Endothelial cell of umbilical vein (primary cell): Measurements from ENCODE around the gene PMFBP1.

ENCODE experiments used
- EZH2 ChIP-seq: IDR thresholded peaks from 2 replicates; pipeline ENCODE4 v1.6.1; 2012; ENCODE audit warnings: borderline replicate concordance, low read depth, mild to moderate bottlenecking, moderate library complexity, low read length, inconsistent platforms; ENCODE audit not compliant: severe bottlenecking
- GATA2 ChIP-seq: IDR thresholded peaks from 2 replicates; pipeline ENCODE4 v1.7.0; 2011; ENCODE audit warnings: low read depth, mild to moderate bottlenecking, moderate library complexity, mixed read lengths, low read length; ENCODE audit not compliant: insufficient read length, insufficient read depth
- MYC ChIP-seq: IDR thresholded peaks from one replicate; pipeline ENCODE4 v1.6.1; 2011; ENCODE audit warnings: mild to moderate bottlenecking, low read depth, low read length
- POLR2A ChIP-seq: IDR thresholded peaks from 2 replicates; pipeline ENCODE4 v1.6.1; 2012; ENCODE audit warnings: low read depth, mild to moderate bottlenecking, control low read depth, low read length
- POLR2AphosphoS5 ChIP-seq: IDR thresholded peaks from 2 replicates; pipeline ENCODE4 v1.6.1; 2012; ENCODE audit warnings: low read depth, mild to moderate bottlenecking, control low read depth, low read length, moderate library complexity; ENCODE audit not compliant: insufficient read depth
- TF ChIP-seq, protein P1 (sequence below), 2 donors: IDR thresholded peaks; 1 replicate in 1 of 2; 2 replicates in 1 of 2; pipeline ENCODE4 v1.5.1; 2011; ENCODE audit warnings: low read length in 2 of 2, mild to moderate bottlenecking in 2 of 2, moderate library complexity in 2 of 2, control low read depth in 1 of 2, inconsistent platforms in 1 of 2, low read depth in 1 of 2; ENCODE audit not compliant: insufficient read depth in 1 of 2; ENCODE audit errors: extremely low read depth in 1 of 2

DNA sequence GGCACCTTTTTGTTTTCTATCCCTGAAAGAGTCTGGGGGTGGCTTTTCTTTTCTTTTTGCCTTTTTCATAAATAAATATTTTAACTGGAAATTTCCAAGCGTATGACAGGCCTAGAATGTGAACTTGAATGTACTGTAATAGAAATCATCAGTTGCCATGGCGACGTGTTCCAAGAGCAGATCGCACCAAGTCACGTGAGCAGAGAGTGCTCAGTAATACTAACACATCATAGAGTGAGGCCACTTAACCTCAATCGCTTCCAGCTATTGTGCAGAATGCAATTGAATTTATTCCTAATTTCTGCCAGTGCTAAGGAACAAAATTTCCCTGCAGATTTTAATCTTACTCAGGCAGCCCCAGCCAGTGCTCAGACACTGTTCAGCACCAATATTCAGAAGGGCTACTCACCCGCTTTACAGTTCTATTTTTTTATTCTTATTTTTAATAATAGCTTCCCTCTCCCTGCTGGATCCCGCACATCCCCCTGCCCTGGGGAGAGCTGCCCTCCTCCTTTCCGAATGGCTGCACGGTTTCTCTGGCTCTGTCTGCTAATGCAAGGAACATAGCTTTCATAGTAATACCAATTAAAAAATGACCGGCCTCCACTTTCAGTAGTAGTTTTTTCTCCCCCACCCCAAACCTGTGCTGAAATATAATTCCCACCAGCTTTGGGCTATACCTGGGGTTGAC, 26.2 kb upstream of the PMFBP1 start:
- TF ChIP-seq POLR2AphosphoS5 = no peak
- TF ChIP-seq, protein P1, sequence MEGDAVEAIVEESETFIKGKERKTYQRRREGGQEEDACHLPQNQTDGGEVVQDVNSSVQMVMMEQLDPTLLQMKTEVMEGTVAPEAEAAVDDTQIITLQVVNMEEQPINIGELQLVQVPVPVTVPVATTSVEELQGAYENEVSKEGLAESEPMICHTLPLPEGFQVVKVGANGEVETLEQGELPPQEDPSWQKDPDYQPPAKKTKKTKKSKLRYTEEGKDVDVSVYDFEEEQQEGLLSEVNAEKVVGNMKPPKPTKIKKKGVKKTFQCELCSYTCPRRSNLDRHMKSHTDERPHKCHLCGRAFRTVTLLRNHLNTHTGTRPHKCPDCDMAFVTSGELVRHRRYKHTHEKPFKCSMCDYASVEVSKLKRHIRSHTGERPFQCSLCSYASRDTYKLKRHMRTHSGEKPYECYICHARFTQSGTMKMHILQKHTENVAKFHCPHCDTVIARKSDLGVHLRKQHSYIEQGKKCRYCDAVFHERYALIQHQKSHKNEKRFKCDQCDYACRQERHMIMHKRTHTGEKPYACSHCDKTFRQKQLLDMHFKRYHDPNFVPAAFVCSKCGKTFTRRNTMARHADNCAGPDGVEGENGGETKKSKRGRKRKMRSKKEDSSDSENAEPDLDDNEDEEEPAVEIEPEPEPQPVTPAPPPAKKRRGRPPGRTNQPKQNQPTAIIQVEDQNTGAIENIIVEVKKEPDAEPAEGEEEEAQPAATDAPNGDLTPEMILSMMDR (IDR thresholded peaks at IDR 0.05; ENCODE audit: extremely low read depth in 1 of 2, insufficient read depth in 1 of 2, low read depth in 1 of 2, low read length in 2 of 2) = no peak
- no peak for TF ChIP-seq EZH2
- TF ChIP-seq POLR2A = no peak
- TF ChIP-seq MYC = no peak
- TF ChIP-seq GATA2 = no peak
